Measurements from ENCODE around the gene KLHL11. TPM values are rescaled to one million over a fixed set of nuclear protein-coding genes. Genes with fewer than 3 reads are reported as not detected.

Gene KLHL11
- polyA plus RNA-seq, 1 of the 3 experiments (the other 2 are of a cell fraction): 2.6 TPM

GRCh38 chr17:41904242-41904841 is 39.1 kb upstream of the KLHL11 start:
- Histone ChIP-seq H3K79me2 (ENCODE audit: insufficient read depth) (peaks cover 47% of the 10 kb centered on the region; the same call in 1 of the 2 replicates), H3F3A (replicated peaks; ENCODE audit: insufficient read depth) (peaks cover 22% of the 10 kb centered on the region), H4K20me1 (ENCODE audit: insufficient read depth) (peaks cover 14% of the 10 kb centered on the region; the same call in 1 of the 2 replicates), H3K9me2 (no peaks in the 10 kb centered on the region), H3K27ac (ENCODE audit: low read depth in 2 of 2, low read length in 1 of 2) (no peak overlapping the region), H3K4me1 (ENCODE audit: control insufficient read depth in 1 of 2, insufficient read depth in 2 of 2, low read depth in 1 of 2, low read length in 1 of 2) (peaks cover 22 to 38% of the 10 kb centered on the region in 2 experiments), H3K9me3 (no peaks in the 10 kb centered on the region), H2AFZ (ENCODE audit: low read depth) (no peak overlapping the region), H3K27me3 (ENCODE audit: insufficient read depth) (no peaks in the 10 kb centered on the region), H3K9ac (no peak overlapping the region), H3K4me3 (ENCODE audit: low read depth in 2 of 2, low read length in 1 of 2) (no peak overlapping the region), H3K36me3 (replicated peaks in 1 of 2; ENCODE audit: control insufficient read depth in 1 of 2, insufficient read depth in 2 of 2, low read length in 1 of 2) (peaks cover 52 to 74% of the 10 kb centered on the region in 2 experiments), H3K4me2 (no peak overlapping the region)
- POLR2A ChIA-PET: no interaction called here
- CTCF ChIA-PET: interaction anchor here (0.9 kb wide), 1 partner anchor 184 kb away, joined by 3 read pairs; no protein-coding TSS in a partner anchor
- TF ChIP-seq MEF2A (IDR thresholded peaks at IDR 0.05; ENCODE audit: borderline replicate concordance, low read depth) (no peak), RFX5 (IDR thresholded peaks at IDR 0.05; ENCODE audit: low read length) (no peak), PBX3 (IDR thresholded peaks at IDR 0.05) (no peak), REST (IDR thresholded peaks at IDR 0.05; ENCODE audit: low read depth, low read length) (no peak), SMC3 (IDR thresholded peaks at IDR 0.05; ENCODE audit: low read depth, low read length) (no peak), RXRA (IDR thresholded peaks at IDR 0.05; ENCODE audit: borderline replicate concordance, low read depth) (no peak), NFIC (IDR thresholded peaks at IDR 0.05; ENCODE audit: borderline replicate concordance) (no peak)
- DNase-seq: no peak
- WGBS (ENCODE audit: low lambda C conversion rate): 92% methylated on average over 6 of the region's 7 CpGs

- Histone ChIP-seq H3F3A (replicated peaks; ENCODE audit: insufficient read depth) (peaks cover 20% of the 10 kb centered on the region), H3K27me3 (ENCODE audit: insufficient read depth) (no peaks in the 10 kb centered on the region), H3K27ac (ENCODE audit: low read depth in 2 of 2, low read length in 1 of 2) (no peak overlapping the region), H4K20me1 (ENCODE audit: insufficient read depth) (peaks cover 8% of the 10 kb centered on the region; the same call in 1 of the 2 replicates), H3K4me1 (ENCODE audit: control insufficient read depth in 1 of 2, insufficient read depth in 2 of 2, low read depth in 1 of 2, low read length in 1 of 2) (peaks cover 6 to 17% of the 10 kb centered on the region in 2 experiments; a peak in 3 of 4 replicates), H3K79me2 (ENCODE audit: insufficient read depth) (peaks cover 40% of the 10 kb centered on the region; the same call in 1 of the 2 replicates), H3K4me2 (no peak overlapping the region), H3K9ac (no peak overlapping the region), H3K36me3 (replicated peaks in 1 of 2; ENCODE audit: control insufficient read depth in 1 of 2, insufficient read depth in 2 of 2, low read length in 1 of 2) (peaks cover 62 to 81% of the 10 kb centered on the region in 2 experiments), H3K9me2 (no peaks in the 10 kb centered on the region), H3K9me3 (no peaks in the 10 kb centered on the region), H2AFZ (ENCODE audit: low read depth) (no peak overlapping the region), H3K4me3 (ENCODE audit: low read depth in 2 of 2, low read length in 1 of 2) (no peak overlapping the region)
- POLR2A ChIA-PET: no interaction called here
- CTCF ChIA-PET: no interaction called here
- WGBS (ENCODE audit: low lambda C conversion rate): 93% methylated on average over 10 of the region's 11 CpGs
- no peak for DNase-seq
- TF ChIP-seq SIN3A (IDR thresholded peaks at IDR 0.05; ENCODE audit: borderline replicate concordance, low read depth, low read length) (no peak), RCOR1 (IDR thresholded peaks at IDR 0.05; ENCODE audit: low read length) (no peak), REST (IDR thresholded peaks at IDR 0.05; ENCODE audit: low read depth, low read length) (no peak), EZH2phosphoT487 (IDR thresholded peaks at IDR 0.05; ENCODE audit: borderline replicate concordance, low read depth) (no peak), FOXJ3 (CRISPR knock-in tag; IDR thresholded peaks at IDR 0.05) (no peak), RXRA (IDR thresholded peaks at IDR 0.05; ENCODE audit: borderline replicate concordance, low read depth) (no peak), GATA2 (CRISPR knock-in tag; IDR thresholded peaks at IDR 0.05) (no peak), MAX (IDR thresholded peaks at IDR 0.05; ENCODE audit: low read depth) (no peak), ZBTB33 (IDR thresholded peaks at IDR 0.05; ENCODE audit: borderline replicate concordance, low read depth) (no peak), FOSL2 (IDR thresholded peaks at IDR 0.05; ENCODE audit: borderline replicate concordance, low read depth) (no peak)
These were observed 36.4 kb upstream of the KLHL11 start for GRCh38 chr17:41901646-41902045.
